WTC11 (cell line): Measurements from ENCODE around the gene NOXA1. TPM values are rescaled to one million over a fixed set of nuclear protein-coding genes. Genes with fewer than 3 reads are reported as not detected.

Source experiments
- AFF4 ChIP-seq: sonication (generic); formaldehyde crosslinking; IDR thresholded peaks from 2 replicates; pipeline ENCODE4 v1.8.1; 2023; ENCODE audit warnings: mild to moderate bottlenecking, missing genetic modification reagents, borderline replicate concordance
- ARID4B ChIP-seq: sonication (generic); formaldehyde crosslinking; IDR thresholded peaks from 2 replicates; pipeline ENCODE4 v1.8.0; 2023; ENCODE audit warnings: missing genetic modification reagents, mild to moderate bottlenecking, borderline replicate concordance
- ATF2 ChIP-seq: sonication (generic); formaldehyde crosslinking; IDR thresholded peaks from 2 replicates; pipeline ENCODE4 v1.8.1; 2022; ENCODE audit warnings: low read depth, missing genetic modification reagents, borderline replicate concordance
- CDX4 ChIP-seq: fragments of 250-450 bp; sonication (Bioruptor Pico); IDR thresholded peaks from 2 replicates; pipeline ENCODE4 v1.9.0; 2021; ENCODE audit warnings: moderate library complexity, mild to moderate bottlenecking, inconsistent platforms, borderline replicate concordance
- ERG ChIP-seq: fragments of 250-450 bp; sonication (Bioruptor Pico); IDR thresholded peaks from 2 replicates; pipeline ENCODE4 v1.8.0; 2021; ENCODE audit warnings: mild to moderate bottlenecking
- ETV6 ChIP-seq: sonication (generic); formaldehyde crosslinking; IDR thresholded peaks from 2 replicates; pipeline ENCODE4 v1.8.1; 2022; ENCODE audit warnings: mild to moderate bottlenecking, missing genetic modification reagents
- FOXK1 ChIP-seq: sonication (generic); formaldehyde crosslinking; IDR thresholded peaks from 2 replicates; pipeline ENCODE4 v1.8.0; 2022; ENCODE audit warnings: mild to moderate bottlenecking, moderate library complexity, missing genetic modification reagents
- GRHL2 ChIP-seq: fragments of 250-450 bp; sonication (Bioruptor Pico); IDR thresholded peaks from 2 replicates; pipeline ENCODE4 v1.8.0; 2022; ENCODE audit warnings: mild to moderate bottlenecking, moderate library complexity; ENCODE audit not compliant: insufficient replicate concordance, severe bottlenecking
- HMGA2 ChIP-seq: fragments of 250-450 bp; sonication (Bioruptor Pico); IDR thresholded peaks from 2 replicates; pipeline ENCODE4 v1.4.0; 2021; ENCODE audit warnings: mild to moderate bottlenecking, moderate library complexity
- NFE2L1 ChIP-seq: sonication (generic); formaldehyde crosslinking; IDR thresholded peaks from 2 replicates; pipeline ENCODE4 v1.8.1; 2023; ENCODE audit warnings: missing genetic modification reagents
- NR2C2 ChIP-seq: sonication (generic); formaldehyde crosslinking; IDR thresholded peaks from 2 replicates; pipeline ENCODE4 v1.8.0; 2022; ENCODE audit warnings: mild to moderate bottlenecking, missing genetic modification reagents
- NR3C1 ChIP-seq: sonication (generic); formaldehyde crosslinking; conservative IDR thresholded peaks from 2 replicates; pipeline ENCODE4 v1.8.1; 2023; ENCODE audit warnings: low read depth, mild to moderate bottlenecking, missing genetic modification reagents
- PRDM15 ChIP-seq: sonication (generic); formaldehyde crosslinking; IDR thresholded peaks from 2 replicates; pipeline ENCODE4 v1.8.0; 2022; ENCODE audit warnings: missing genetic modification reagents
- RORB ChIP-seq: fragments of 250-450 bp; sonication (Bioruptor Pico); IDR thresholded peaks from 2 replicates; pipeline ENCODE4 v1.9.0; 2021; ENCODE audit warnings: mild to moderate bottlenecking
- SMAD4 ChIP-seq: sonication (generic); formaldehyde crosslinking; IDR thresholded peaks from 2 replicates; pipeline ENCODE4 v1.8.0; 2022; ENCODE audit warnings: mild to moderate bottlenecking, missing genetic modification reagents
- SP1 ChIP-seq: sonication (generic); formaldehyde crosslinking; conservative IDR thresholded peaks from 2 replicates; pipeline ENCODE4 v1.8.1; 2022; ENCODE audit warnings: missing genetic modification reagents
- TEAD4 ChIP-seq: sonication (generic); formaldehyde crosslinking; IDR thresholded peaks from 2 replicates; pipeline ENCODE4 v1.8.0; 2022; ENCODE audit warnings: mild to moderate bottlenecking, missing genetic modification reagents
- ZMAT4 ChIP-seq: fragments of 250-450 bp; sonication (Bioruptor Pico); IDR thresholded peaks from 2 replicates; pipeline ENCODE4 v1.9.0; 2021; ENCODE audit warnings: mild to moderate bottlenecking
- ZNF425 ChIP-seq: fragments of 250-450 bp; sonication (Bioruptor Pico); conservative IDR thresholded peaks from 2 replicates; pipeline ENCODE4 v1.9.0; 2021; ENCODE audit warnings: mild to moderate bottlenecking
- total RNA-seq: library from RNA; stranded (reverse); gene quantifications from 3 replicates; pipeline ENCODE4 v1.2.3, GENCODE V29; 2021

The NOXA1 gene
- total RNA-seq, 1 experiment from 2014 or later = 2.9 TPM

- TF ChIP-seq ATF2 (CRISPR knock-in tag) (no peak), NR2C2 (CRISPR knock-in tag) (0 out of 2 replicates have a peak, but pooled peaks have one; percentile 35), RORB (CRISPR knock-in tag) (no peak), HMGA2 (CRISPR knock-in tag) (no peak), ARID4B (CRISPR knock-in tag) (peak; percentile 73), CDX4 (CRISPR knock-in tag) (no peak), ZMAT4 (CRISPR knock-in tag) (no peak), ETV6 (CRISPR knock-in tag) (peak; percentile 15; the same call in 1 of the 2 replicates), NFE2L1 (CRISPR knock-in tag) (no peak), SP1 (peak; percentile 96), AFF4 (CRISPR knock-in tag) (no peak), PRDM15 (CRISPR knock-in tag) (0 out of 2 replicates have a peak, but pooled peaks have one; percentile 16), FOXK1 (CRISPR knock-in tag) (peak; percentile 50; the same call in 1 of the 2 replicates), GRHL2 (CRISPR knock-in tag) (no peak), TEAD4 (CRISPR knock-in tag) (no peak), SMAD4 (CRISPR knock-in tag) (no peak), ERG (no peak), NR3C1 (no peak), ZNF425 (no peak)
These were observed at the start of gene NOXA1, which contains the start of gene EXD3 (continued) for GRCh38 chr9:137422604-137423513.
